Posterior vena cava (tissue), 2 donors: ENCODE measurements around the gene RBM41. TPM values are rescaled to one million over a fixed set of nuclear protein-coding genes. Genes with fewer than 3 reads are reported as not detected.
"Not testable (repeated sequence)": the region's sequence is repeated elsewhere in the genome, so short reads cannot be mapped to it uniquely, and the experiment has no call there.

Experiments used
- DNase-seq: peaks from one replicate; pipeline ENCODE4 v3.0.0-alpha.2; 2020; ENCODE audit warnings: low spot score
- intact Hi-C, 2 donors: fragments of 100-400 bp; cut with DNase I; formaldehyde crosslinking; loops; one replicate each; pipeline versions ENCODE4 v1.14.1 to v1.14.2; 2022 to 2023
- long read RNA-seq, 2 donors: library from polyadenylated mRNA; unstranded; transcript quantifications; one replicate each; pipeline ENCODE4 v2.0.0, GENCODE V29; 2020 to 2021
- total RNA-seq, 2 donors: library from RNA; stranded (reverse); fragmentation: NEBNext Ultra II Directional; extraction: Animal tissue kit (Norgen Biotek cat#: 25700); gene quantifications; one replicate each; pipeline ENCODE4 v1.2.1, GENCODE V29; 2021
- donor health status: DM: yes; HTN: yes; CAD: no.
- donor health status: DM: yes; HTN: yes; CAD: no.

Gene RBM41
- 10 to 100 TPM; 11.5 to 15.0 TPM for total RNA-seq
- long read RNA-seq, donor 1, partial matches to known transcripts, result 0 of 3 reads
- long read RNA-seq, donor 1, other reads (novel, unspliced or antisense), result 2 of 3 reads
- long read RNA-seq, donor 2, partial matches to known transcripts, result 1 of 15 reads
- long read RNA-seq, donor 2, other reads (novel, unspliced or antisense), result 10 of 15 reads

DNA sequence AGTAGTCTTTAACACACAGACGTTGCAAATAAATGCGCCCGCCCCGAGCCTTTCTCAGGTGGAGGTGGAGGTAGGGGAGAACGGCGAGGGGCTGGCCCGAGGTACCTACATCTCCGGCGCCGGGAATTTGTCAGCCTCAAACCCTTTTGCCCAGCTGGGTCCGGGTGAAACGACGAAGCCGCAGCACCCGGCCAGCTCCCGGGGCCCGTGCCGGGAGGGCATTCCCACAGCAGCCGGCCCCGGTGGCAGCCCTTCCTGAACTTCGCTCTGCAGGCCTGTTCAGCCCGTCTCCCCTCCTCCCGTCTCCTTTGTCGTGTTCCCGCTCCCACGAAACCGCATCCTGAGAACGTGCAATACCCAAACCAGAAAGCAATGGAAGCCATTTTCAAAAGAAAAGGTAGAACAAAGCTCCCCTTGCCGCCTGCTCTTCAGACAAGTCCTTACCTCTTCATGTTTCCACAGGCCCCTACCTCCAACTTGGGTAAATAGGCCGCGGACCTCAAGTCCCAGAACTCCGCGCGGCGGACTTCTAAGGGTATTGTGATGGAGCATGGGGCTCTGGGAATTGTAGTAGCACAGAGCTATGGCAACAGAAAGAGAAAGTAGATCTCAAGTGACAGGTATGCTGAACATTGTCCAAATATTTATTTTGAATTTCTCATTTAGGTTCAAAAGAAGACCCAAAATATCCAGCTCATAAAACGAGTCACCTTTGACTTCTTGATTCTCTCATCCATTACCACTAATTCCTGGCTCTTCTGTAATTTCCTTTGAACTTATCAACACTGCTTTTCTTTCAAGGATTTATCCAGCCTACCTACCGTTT lies at the start of gene RBM41:
Gene RBM41 (minus strand): TSS at position 501 of the 826 bp plus-strand sequence. CDS start 49 bp downstream, at position 452.
- intact Hi-C loops, result no loop called here
- peak; percentile 90 for DNase-seq

DNA sequence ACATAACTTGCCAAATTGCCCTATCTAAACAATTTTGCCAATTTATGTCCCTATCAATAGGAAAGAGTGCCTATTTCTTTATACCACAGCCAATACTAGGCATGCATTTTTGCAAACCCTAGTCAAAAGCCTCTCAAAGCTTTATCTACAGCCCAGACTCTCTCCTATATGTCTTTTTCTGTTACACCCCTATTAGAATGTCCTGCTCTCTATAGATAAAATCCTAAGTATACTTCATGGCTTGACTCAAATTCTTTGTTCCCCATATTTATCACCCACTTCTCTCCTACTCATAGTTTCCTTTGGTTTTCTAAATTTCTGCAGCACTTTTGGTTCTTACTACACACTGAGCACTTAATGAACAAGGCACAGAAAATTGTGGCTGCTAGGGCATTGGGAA lies 49.6 kb upstream of the RBM41 start:
- intact Hi-C loops, result no loop called here
- DNase-seq, result no peak

- no peak for DNase-seq
- intact Hi-C loops, result no loop called here
Measured at GRCh38 chrX:107167163-107167921, 48.7 kb upstream of the RBM41 start.

DNA sequence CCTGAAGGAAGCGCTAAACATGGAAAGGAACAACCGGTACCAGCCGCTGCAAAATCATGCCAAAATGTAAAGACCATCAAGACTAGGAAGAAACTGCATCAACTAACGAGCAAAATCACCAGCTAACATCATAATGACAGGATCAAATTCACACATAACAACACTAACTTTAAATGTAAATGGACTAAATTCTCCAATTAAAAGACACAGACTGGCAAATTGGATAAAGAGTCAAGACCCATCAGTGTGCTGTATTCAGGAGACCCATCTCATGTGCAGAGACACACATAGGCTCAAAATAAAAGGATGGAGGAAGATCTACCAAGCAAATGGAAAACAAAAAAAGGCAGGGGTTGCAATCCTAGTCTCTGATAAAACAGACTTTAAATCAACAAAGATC lies 39.0 kb upstream of the RBM41 start:
- DNase-seq, intact Hi-C loops: not testable (repeated sequence)

DNA sequence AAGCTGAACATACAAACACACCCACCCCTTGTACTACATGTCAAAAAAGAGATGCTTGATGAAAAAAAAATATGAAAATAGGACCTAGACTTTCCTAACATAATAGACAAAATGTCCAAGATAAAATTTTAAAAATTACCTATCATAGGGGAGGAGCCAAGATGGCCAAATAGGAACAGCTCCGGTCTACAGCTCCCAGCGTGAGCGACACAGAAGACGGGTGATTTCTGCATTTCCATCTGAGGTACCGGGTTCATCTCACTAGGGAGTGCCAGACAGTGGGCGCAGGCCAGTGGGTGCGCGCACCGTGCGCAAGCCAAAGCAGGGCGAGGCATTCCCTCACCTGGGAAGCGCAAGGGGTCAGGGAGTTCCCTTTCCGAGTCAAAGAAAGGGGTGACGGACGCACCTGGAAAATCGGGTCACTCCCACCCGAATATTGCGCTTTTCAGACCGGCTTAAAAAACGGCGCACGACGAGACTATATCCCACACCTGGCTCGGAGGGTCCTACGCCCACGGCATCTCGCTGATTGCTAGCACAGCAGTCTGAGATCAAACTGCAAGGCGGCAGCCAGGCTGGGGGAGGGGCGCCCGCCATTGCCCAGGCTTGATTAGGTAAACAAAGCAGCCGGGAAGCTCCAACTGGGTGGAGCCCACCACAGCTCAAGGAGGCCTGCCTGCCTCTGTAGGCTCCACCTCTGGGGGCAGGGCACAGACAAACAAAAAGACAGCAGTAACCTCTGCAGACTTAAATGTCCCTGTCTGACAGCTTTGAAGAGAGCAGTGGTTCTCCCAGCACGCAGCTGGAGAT lies 37.2 kb upstream of the RBM41 start:
- DNase-seq, intact Hi-C loops: not testable (repeated sequence)

DNA sequence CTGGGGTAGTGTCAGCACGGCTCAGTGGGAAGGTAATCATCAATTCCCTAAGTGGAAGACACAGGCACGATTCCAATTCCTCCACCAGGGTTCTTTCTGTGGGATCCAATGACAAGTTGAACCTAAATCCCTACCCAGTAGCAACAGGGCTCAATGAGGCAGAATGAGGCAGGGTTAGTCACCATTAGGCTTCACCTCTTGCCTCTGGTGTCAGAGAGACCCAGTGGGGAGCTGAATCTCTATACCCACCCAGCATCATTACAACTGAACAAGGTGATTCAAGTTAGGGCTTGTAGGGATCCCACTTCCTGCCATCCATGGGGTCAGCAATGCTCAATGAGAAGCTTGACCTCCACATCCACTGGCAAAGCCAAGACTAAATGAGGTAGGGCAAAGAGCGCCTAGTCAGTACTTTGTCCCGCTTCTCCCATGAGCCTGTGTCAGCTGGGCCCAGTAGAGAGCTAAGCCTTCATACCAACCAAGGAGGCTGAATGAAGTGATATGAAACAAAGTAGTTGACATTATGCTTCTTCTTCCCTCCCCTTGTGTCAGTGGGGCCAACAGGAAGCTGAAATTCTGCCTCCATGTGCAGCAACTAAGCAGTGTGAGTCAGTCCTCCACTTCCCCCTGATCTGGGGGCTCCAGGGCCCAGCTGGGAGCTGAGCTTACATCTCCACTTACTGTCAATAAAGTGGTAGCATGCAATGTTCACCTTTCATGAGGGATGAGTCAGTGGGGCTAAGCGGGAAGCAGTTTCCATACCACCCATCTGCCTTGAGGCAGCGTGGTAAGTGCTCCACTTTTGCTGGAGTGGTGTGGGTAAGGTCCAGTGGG lies 36.4 kb upstream of the RBM41 start:
- no peak for DNase-seq
- intact Hi-C loops, result no loop called here

DNA sequence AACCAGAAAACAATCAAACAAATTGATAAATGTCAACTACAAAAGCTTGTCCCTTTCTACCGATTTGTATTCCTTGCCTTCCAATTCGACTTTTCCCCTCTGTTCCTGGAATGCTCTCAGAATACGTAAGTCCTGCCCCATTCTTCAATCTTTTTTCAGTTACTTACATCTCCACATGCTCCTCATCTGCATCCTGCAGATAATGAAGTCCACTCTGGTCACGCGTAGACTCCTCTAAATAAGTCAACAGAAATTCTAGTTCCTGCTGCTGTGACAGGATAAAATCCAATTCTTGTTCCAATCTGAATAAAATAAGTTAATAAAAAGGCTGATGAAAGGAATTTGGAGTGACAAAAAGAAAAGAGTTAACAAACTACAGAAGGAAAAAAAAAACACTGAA lies 34.4 kb upstream of the RBM41 start:
- intact Hi-C loops, result no loop called here
- no peak for DNase-seq

DNA sequence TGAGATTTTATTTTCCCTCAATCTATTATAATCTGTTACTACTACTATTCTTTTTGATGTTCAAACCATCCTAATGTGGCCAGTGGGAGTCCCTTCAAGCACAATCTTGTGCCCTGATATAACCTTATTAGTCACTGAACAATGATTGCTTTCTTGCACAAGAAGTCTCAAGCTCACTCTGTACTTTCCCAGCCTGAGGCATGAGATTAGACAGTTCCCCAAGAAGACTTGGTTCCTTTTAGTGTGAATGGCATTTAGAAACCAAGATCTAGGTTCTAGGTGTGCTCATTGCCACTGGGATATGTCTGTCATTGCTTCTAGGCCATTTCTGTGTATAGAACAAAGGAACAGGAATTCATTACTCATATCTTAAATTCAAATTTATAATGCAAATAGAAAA lies 28.0 kb upstream of the RBM41 start:
- intact Hi-C loops, result no loop called here
- no peak for DNase-seq

- intact Hi-C loops, result no loop called here
Measured at GRCh38 chrX:107135965-107136307, 17.3 kb upstream of the RBM41 start.

DNA sequence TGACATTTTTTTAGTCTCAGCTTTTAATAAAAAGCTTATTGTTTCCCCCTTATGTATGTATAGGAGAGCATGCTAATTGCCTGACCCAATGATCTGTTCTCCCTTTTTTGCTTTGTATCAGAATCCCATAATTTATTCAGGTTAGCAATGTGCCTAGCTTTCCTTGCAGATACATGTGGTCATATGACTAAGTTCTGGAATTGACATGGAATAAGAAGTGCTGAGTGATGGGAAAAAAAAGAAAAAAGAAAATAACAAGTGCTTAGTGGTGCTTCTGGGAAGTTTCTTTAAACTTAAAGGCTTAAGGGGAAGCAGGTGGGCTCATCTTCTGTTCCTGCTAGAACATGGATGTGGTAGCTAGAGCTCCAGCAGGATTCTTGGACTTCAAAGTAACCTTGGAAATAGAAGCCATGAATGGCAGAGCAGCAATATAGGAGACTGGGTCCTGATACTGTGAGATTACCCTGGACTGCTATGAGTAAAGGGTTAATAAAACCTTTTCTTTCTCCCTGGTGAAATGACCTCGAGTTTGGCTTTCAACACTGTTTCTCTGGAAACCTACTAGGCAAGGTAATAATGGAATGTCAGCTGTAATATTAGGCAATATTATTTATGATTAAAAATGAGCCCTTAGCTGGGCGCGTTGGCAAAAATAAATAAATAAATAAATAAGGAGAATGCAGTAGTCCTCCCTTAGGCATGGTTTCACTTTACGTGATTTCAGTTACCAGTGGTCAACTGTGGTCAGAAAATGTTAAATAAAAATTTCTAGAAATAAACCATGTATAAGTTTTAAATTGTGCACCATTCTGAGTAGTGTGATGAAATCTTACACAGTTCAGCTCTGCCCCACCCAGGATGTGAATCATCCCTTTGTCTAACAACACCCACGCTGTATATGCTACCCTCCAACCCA lies 16.7 kb upstream of the RBM41 start:
- intact Hi-C loops, result no loop called here
- no peak for DNase-seq

More at GRCh38 chrX:107135965-107136307, 17.3 kb upstream of the RBM41 start:
- DNase-seq, result no peak

GRCh38 chrX:107123750-107124149 lies 5.1 kb upstream of the RBM41 start:
- no peak for DNase-seq
- intact Hi-C loops, result loop anchor here in 1 of 2 donors (5.0 kb wide), 1 partner anchor 639 kb away; no protein-coding TSS in a partner anchor

DNA sequence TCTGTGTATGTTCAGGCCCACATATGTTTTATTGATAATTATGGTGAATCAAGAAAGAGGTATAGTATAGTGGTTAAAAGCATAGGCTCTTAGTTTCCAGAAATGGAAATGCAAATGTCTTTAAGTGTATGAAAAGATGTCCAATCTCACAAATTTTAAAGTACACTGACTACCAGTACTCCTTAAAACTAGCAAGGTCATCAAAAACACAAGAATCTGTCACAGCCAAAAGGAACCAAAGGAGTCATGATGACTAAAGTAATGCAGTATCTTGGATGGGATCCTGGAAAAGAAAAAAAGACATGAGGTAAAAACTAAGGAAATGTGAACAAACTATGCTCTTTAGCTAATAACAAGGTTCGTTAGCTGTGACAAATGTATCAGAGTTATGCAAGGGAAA lies 661 bp upstream of the RBM41 start:
- DNase-seq, result no peak
- intact Hi-C loops, result no loop called here

DNA sequence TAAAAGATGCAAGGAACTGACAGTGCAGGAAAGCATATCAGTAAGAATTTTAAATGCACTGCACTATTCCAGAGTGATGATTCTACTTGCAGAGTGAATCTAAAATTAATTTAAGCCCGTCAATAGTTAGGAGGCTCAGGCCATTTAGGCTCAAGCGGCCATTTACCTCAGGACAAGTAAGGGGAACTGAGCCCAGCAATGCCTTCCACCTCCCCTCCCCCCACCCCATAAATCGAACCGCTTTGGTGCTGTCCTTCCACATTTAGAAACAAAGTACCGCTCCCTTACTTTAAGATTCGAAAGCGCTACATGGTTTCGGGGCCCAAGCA lies 665 bp downstream of the RBM41 start:
- no peak for DNase-seq
- intact Hi-C loops, result no loop called here

DNA sequence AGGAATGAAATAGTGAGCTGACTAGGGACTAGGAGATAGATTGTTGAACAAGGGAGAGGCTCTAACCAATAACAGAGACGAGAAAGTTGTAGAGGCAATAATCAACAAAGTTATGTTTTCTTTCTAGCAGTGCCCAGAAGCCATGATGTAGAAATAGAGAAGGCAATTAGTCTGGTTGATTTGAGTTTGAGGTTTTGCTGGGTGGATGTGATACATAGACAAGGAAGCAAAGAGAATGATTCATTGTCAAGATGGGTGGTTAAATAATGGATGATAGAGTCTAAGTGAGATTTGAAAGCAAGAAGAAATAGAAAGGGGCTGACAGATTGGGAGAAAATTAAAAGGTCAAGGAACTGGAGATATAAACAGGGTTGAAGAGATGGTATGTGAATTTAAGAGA lies 11.2 kb downstream of the RBM41 start:
- intact Hi-C loops, result no loop called here

GRCh38 chrX:107102980-107103379 lies 15.6 kb downstream of the RBM41 start:
- no peak for DNase-seq
- intact Hi-C loops, result no loop called here

More for the DNA sequence above, 11.2 kb downstream of the RBM41 start:
- DNase-seq, result no peak

GRCh38 chrX:107076158-107076557 lies 42.5 kb downstream of the RBM41 start:
- DNase-seq, result no peak
- intact Hi-C loops, result no loop called here

DNA sequence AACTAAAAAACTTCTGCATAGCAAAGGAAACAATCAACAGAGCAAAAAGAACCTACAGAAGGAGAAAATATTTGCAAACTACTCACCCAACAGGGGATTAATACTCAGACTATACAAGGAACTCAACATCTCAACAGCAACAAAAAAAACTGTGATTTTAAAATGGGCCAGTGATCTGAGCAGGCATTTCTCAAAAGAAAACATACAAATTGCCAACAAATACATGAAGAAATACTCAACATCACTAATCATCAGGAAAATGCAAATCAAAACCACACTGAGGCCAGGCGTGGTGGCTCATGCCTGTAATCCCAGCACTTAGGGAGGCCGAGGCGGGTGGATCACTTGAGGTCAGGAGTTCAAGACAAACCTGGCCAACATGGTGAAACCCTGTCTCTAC lies 60.9 kb downstream of the RBM41 start:
- DNase-seq, intact Hi-C loops: not testable (repeated sequence)

GRCh38 chrX:107054978-107055377 lies 63.6 kb downstream of the RBM41 start:
- no peak for DNase-seq
- intact Hi-C loops, result no loop called here
